ENCODE measurements around the gene FRMPD2. TPM values are rescaled to one million over a fixed set of nuclear protein-coding genes. Genes with fewer than 3 reads are reported as not detected.

The FRMPD2 gene
- total and polyA plus RNA-seq, 7 donors: 0.04 TPM; not detected in 6

DNA sequence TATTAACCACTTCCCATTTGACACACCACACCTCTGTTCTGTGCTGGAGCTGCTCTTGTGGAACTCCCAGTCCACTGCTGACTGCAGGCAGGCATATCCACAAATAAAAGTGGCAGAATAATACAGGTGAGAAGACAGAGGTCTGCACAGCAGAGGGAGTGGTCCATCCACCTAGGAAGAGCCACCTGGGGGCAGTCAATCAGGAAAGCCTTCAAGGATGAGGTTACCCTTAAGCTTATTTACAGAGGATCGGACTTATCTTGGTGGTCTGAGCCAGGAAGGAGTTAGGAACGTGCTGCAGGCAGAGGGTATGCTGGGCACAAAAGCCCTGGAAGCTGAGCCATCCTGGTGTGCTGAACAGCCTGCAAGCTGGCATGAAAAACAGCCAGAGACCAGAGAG lies 78.7 kb downstream of the FRMPD2 start:
- no peak overlapping the region for H3K27ac ChIP-seq
- no peak for DNase-seq
- H3K4me3 ChIP-seq: no peak overlapping the region
- ATAC-seq: no peak
- H3K27me3 ChIP-seq (ENCODE audit: insufficient read depth in 3 of 3, low read length in 2 of 3): peaks cover 0 to 2% (median 0%) of the 10 kb centered on the region in 3 donors
- no peaks in the 10 kb centered on the region for H3K9me3 ChIP-seq
- TF ChIP-seq CTCF (IDR thresholded peaks at IDR 0.05): no peak
- H3K4me1 ChIP-seq: no peaks in the 10 kb centered on the region
- intact Hi-C loops (cut with DNase I): no loop called here
- 52 to 67% (median 58%) methylated on average over 2 of the region's 2 CpGs for WGBS, 3 donors
- no peaks in the 10 kb centered on the region for H3K36me3 ChIP-seq (ENCODE audit: insufficient read depth in 1 of 2, low read depth in 1 of 2)

GRCh38 chr10:48194830-48195229 lies 79.7 kb downstream of the FRMPD2 start:
- intact Hi-C loops (cut with DNase I): no loop called here
- no peak overlapping the region for H3K27ac ChIP-seq
- no peaks in the 10 kb centered on the region for H3K4me1 ChIP-seq
- H3K4me3 ChIP-seq: no peak overlapping the region
- no peaks in the 10 kb centered on the region for H3K36me3 ChIP-seq (ENCODE audit: insufficient read depth in 1 of 2, low read depth in 1 of 2)
- no peak for TF ChIP-seq CTCF (IDR thresholded peaks at IDR 0.05)
- H3K9me3 ChIP-seq: no peaks in the 10 kb centered on the region
- no peak for DNase-seq
- peaks cover 0 to 2% (median 0%) of the 10 kb centered on the region in 3 donors for H3K27me3 ChIP-seq (ENCODE audit: insufficient read depth in 3 of 3, low read length in 2 of 3)
- WGBS, 3 donors: 56 to 72% (median 61%) methylated on average over 1 of the region's 1 CpG
- no peak for ATAC-seq

DNA sequence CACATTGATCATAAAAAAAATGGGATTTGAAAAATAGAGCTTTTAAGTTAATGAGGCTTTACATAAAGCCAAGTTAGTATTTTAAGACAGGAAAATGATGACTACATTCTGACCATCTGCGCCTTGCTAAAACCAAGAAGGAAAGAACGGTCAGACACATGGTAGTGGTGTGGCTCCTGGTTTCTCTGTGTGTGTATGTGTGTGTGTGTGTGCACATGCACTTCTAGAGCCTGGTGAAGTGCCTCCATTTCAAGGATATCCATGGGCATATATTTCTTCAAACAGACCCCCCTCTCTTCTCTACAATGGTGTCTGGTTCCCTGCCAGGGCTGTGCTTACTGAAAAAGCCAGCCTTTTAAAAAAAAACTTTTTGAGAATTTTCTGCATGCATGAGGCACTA lies 80.9 kb downstream of the FRMPD2 start:
- TF ChIP-seq CTCF (IDR thresholded peaks at IDR 0.05): no peak
- no peak overlapping the region for H3K4me3 ChIP-seq
- H3K27ac ChIP-seq: no peak overlapping the region
- intact Hi-C loops (cut with DNase I): no loop called here
- ATAC-seq (no peak), DNase-seq (no peak)
- H3K4me1 ChIP-seq: no peaks in the 10 kb centered on the region
- peaks cover 0 to 2% (median 0%) of the 10 kb centered on the region in 3 donors for H3K27me3 ChIP-seq (ENCODE audit: insufficient read depth in 3 of 3, low read length in 2 of 3)
- no peaks in the 10 kb centered on the region for H3K36me3 ChIP-seq (ENCODE audit: insufficient read depth in 1 of 2, low read depth in 1 of 2)
- H3K9me3 ChIP-seq: no peaks in the 10 kb centered on the region
- 73 to 82% (median 74%) methylated on average over 2 of the region's 2 CpGs for WGBS, 3 donors

DNA sequence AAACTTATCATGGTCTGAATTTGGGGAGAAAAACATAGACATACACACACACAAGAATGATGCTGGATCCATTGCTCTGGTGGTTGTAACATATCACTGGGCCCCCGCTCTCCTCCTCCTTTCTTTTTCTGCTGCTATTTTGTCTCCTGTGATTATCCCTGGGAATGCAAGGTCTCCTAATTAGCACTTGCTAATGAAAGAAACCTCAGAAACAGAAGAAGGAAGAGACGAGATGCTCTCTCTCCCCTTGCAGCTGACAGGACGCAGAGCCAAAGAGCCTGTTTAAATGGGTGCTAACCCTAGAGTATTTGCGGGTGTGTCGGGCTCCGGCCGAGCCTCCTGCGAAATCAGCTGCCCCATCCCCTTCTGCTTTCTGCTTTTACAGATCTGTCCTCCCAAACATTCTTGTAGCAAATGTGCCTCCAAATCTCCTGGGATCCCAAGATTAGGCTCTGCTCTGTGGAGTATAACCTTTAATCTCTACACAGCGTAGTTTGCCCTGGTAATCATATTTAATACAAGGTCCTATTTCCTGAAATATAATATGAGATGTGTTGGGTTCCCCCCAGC lies 81.5 kb downstream of the FRMPD2 start:
- ATAC-seq (no peak), DNase-seq (no peak)
- Histone ChIP-seq H3K27ac (no peak overlapping the region), H3K4me1 (no peaks in the 10 kb centered on the region), H3K4me3 (no peak overlapping the region), H3K9me3 (no peaks in the 10 kb centered on the region), H3K27me3 (ENCODE audit: insufficient read depth in 3 of 3, low read length in 2 of 3) (peaks cover 0 to 2% (median 0%) of the 10 kb centered on the region in 3 donors), H3K36me3 (ENCODE audit: insufficient read depth in 1 of 2, low read depth in 1 of 2) (no peaks in the 10 kb centered on the region)
- WGBS, 3 donors: 48 to 56% (median 54%) methylated on average over 9 of the region's 9 CpGs
- TF ChIP-seq CTCF (IDR thresholded peaks at IDR 0.05): no peak
- intact Hi-C loops (cut with DNase I): no loop called here
